WTC11 (cell line): ENCODE data around the gene GRK3.

Experiments
- ESRRA ChIP-seq: sonication (generic); formaldehyde crosslinking; IDR thresholded peaks from 2 replicates; pipeline ENCODE4 v1.8.1; 2022; ENCODE audit warnings: mild to moderate bottlenecking, missing genetic modification reagents, borderline replicate concordance
- MYBL2 ChIP-seq: sonication (generic); formaldehyde crosslinking; IDR thresholded peaks from 2 replicates; pipeline ENCODE4 v1.8.1; 2023; ENCODE audit warnings: mild to moderate bottlenecking, moderate library complexity, missing genetic modification reagents
- NFYB ChIP-seq: sonication (generic); formaldehyde crosslinking; conservative IDR thresholded peaks from 2 replicates; pipeline ENCODE4 v1.8.0; 2022; ENCODE audit warnings: low read depth, missing genetic modification reagents
- SP1 ChIP-seq: sonication (generic); formaldehyde crosslinking; conservative IDR thresholded peaks from 2 replicates; pipeline ENCODE4 v1.8.1; 2022; ENCODE audit warnings: missing genetic modification reagents
- ZNF121 ChIP-seq: sonication (generic); formaldehyde crosslinking; IDR thresholded peaks from 2 replicates; pipeline ENCODE4 v1.8.0; 2023; ENCODE audit warnings: missing genetic modification reagents
- TF ChIP-seq, protein P1 (sequence below): fragments of 200-600 bp; IDR thresholded peaks from 2 replicates; pipeline ENCODE4 v1.8.0; 2022; ENCODE audit warnings: antibody characterized with exemption
- TF ChIP-seq, protein P2 (sequence below): sonication (generic); formaldehyde crosslinking; IDR thresholded peaks from 2 replicates; pipeline ENCODE4 v1.8.1; 2023; ENCODE audit warnings: mild to moderate bottlenecking, missing genetic modification reagents, moderate library complexity
- TF ChIP-seq, protein P3 (sequence below): sonication (generic); formaldehyde crosslinking; IDR thresholded peaks from 2 replicates; pipeline ENCODE4 v1.8.1; 2022; ENCODE audit warnings: low read depth, missing genetic modification reagents, borderline replicate concordance
- TF ChIP-seq, protein P4 (sequence below): sonication (generic); formaldehyde crosslinking; IDR thresholded peaks from 2 replicates; pipeline ENCODE4 v1.8.0; 2023; ENCODE audit warnings: missing genetic modification reagents

DNA sequence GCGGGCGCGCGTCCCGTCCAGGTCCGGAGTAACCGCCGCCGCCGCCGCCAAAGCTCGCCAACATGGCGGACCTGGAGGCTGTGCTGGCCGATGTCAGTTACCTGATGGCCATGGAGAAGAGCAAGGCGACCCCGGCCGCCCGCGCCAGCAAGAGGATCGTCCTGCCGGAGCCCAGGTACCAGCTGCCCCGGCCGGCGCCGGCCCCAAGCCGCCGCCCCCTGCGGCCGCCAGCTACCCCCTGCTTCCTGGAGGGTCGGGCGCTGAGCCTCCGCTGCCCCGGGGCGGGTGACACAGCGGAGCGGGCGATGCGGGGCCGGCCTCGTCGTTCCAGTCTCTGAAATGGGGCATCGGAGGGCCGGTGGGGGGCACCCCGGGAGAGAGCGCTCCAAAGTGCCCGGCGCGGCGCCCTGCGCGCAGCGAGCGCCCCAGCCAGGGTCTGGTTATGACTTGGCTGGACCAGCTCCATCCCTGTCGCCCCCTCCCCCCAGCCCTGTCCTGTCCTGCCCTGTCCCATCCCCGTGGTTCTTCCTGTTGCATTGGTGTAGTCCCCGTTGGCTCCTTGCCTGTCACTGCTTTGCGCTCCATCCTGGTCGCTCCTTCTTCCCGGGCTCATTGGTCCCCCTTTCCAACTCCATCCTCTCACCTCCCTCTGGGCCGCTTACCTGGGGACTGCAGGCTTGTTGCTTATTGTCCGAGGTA is 653 bp downstream of the GRK3 start:
- TF ChIP-seq, protein P1, sequence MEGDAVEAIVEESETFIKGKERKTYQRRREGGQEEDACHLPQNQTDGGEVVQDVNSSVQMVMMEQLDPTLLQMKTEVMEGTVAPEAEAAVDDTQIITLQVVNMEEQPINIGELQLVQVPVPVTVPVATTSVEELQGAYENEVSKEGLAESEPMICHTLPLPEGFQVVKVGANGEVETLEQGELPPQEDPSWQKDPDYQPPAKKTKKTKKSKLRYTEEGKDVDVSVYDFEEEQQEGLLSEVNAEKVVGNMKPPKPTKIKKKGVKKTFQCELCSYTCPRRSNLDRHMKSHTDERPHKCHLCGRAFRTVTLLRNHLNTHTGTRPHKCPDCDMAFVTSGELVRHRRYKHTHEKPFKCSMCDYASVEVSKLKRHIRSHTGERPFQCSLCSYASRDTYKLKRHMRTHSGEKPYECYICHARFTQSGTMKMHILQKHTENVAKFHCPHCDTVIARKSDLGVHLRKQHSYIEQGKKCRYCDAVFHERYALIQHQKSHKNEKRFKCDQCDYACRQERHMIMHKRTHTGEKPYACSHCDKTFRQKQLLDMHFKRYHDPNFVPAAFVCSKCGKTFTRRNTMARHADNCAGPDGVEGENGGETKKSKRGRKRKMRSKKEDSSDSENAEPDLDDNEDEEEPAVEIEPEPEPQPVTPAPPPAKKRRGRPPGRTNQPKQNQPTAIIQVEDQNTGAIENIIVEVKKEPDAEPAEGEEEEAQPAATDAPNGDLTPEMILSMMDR, result no peak
- TF ChIP-seq, protein P2, sequence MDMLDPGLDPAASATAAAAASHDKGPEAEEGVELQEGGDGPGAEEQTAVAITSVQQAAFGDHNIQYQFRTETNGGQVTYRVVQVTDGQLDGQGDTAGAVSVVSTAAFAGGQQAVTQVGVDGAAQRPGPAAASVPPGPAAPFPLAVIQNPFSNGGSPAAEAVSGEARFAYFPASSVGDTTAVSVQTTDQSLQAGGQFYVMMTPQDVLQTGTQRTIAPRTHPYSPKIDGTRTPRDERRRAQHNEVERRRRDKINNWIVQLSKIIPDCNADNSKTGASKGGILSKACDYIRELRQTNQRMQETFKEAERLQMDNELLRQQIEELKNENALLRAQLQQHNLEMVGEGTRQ, result no peak
- TF ChIP-seq, protein P3, sequence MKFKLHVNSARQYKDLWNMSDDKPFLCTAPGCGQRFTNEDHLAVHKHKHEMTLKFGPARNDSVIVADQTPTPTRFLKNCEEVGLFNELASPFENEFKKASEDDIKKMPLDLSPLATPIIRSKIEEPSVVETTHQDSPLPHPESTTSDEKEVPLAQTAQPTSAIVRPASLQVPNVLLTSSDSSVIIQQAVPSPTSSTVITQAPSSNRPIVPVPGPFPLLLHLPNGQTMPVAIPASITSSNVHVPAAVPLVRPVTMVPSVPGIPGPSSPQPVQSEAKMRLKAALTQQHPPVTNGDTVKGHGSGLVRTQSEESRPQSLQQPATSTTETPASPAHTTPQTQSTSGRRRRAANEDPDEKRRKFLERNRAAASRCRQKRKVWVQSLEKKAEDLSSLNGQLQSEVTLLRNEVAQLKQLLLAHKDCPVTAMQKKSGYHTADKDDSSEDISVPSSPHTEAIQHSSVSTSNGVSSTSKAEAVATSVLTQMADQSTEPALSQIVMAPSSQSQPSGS (CRISPR knock-in tag), result no peak
- TF ChIP-seq ZNF121 (CRISPR knock-in tag), result no peak
- no peak for TF ChIP-seq MYBL2 (CRISPR knock-in tag)
- no peak for TF ChIP-seq ESRRA
- TF ChIP-seq NFYB, result no peak
- TF ChIP-seq, protein P4, sequence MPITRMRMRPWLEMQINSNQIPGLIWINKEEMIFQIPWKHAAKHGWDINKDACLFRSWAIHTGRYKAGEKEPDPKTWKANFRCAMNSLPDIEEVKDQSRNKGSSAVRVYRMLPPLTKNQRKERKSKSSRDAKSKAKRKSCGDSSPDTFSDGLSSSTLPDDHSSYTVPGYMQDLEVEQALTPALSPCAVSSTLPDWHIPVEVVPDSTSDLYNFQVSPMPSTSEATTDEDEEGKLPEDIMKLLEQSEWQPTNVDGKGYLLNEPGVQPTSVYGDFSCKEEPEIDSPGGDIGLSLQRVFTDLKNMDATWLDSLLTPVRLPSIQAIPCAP (CRISPR knock-in tag), result no peak
- TF ChIP-seq SP1 (CRISPR knock-in tag), result no peak; the same call in 1 of the 2 replicates
